Suprapubic skin (tissue), 3 donors: ENCODE data around the gene GANC.

Experiments
- EP300 ChIP-seq: sonication (generic); formaldehyde crosslinking; IDR thresholded peaks from one replicate; pipeline ENCODE4 v1.6.1; 2017; ENCODE audit warnings: antibody characterized with exemption
- POLR2A ChIP-seq, 2 donors: fragments of 450-650 bp; IDR thresholded peaks; one replicate each; pipeline ENCODE4 v1.6.1; 2017; ENCODE audit warnings: antibody characterized with exemption in 2 of 2, mild to moderate bottlenecking in 2 of 2, moderate library complexity in 2 of 2
- TF ChIP-seq, protein P1 (sequence below), 2 donors: fragments of 200-600 bp in 1 of 2; fragments of 450-650 bp in 1 of 2; sonication (generic) in 1 of 2; IDR thresholded peaks; one replicate each; pipeline ENCODE4 v1.5.1; 2016 to 2019; ENCODE audit warnings: antibody characterized with exemption in 2 of 2, mild to moderate bottlenecking in 1 of 2, moderate library complexity in 1 of 2

DNA sequence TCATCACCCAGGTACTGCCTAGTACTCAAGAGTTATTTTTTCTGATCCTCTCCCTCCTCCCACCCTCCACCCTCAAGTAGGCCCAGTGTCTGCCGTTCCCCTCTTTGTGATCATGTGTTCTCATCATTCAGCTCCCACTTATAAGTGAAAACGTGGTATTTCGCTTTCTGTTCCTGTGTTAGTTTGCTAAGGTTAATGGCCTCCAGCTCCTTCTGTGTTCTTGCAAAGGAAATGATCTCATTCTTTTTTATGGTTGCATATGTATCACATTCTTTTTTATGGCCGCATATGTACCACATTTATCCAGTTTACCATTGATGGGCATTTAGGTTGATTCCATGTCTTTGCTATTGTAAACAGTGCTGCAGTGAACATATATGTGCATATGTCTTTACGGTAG lies 8.2 kb upstream of the GANC start:
- TF ChIP-seq, protein P1, sequence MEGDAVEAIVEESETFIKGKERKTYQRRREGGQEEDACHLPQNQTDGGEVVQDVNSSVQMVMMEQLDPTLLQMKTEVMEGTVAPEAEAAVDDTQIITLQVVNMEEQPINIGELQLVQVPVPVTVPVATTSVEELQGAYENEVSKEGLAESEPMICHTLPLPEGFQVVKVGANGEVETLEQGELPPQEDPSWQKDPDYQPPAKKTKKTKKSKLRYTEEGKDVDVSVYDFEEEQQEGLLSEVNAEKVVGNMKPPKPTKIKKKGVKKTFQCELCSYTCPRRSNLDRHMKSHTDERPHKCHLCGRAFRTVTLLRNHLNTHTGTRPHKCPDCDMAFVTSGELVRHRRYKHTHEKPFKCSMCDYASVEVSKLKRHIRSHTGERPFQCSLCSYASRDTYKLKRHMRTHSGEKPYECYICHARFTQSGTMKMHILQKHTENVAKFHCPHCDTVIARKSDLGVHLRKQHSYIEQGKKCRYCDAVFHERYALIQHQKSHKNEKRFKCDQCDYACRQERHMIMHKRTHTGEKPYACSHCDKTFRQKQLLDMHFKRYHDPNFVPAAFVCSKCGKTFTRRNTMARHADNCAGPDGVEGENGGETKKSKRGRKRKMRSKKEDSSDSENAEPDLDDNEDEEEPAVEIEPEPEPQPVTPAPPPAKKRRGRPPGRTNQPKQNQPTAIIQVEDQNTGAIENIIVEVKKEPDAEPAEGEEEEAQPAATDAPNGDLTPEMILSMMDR (IDR thresholded peaks at IDR 0.05): no peak
- TF ChIP-seq EP300: no peak
- no peak for TF ChIP-seq POLR2A (IDR thresholded peaks at IDR 0.05)
